Neural progenitor cell (in vitro differentiated cells): ENCODE results near the gene ZMIZ1.

Experiments used
- CTCF ChIP-seq: fragments of 200-600 bp; sonication (generic); IDR thresholded peaks from 2 replicates; pipeline ENCODE4 v1.5.1; 2017; ENCODE audit warnings: antibody characterized with exemption, mild to moderate bottlenecking
- EZH2 ChIP-seq: fragments of 200-600 bp; sonication (generic); IDR thresholded peaks from 2 replicates; pipeline ENCODE4 v1.6.1; 2017; ENCODE audit warnings: antibody characterized with exemption, mild to moderate bottlenecking, moderate library complexity
- EZH2phosphoT487 ChIP-seq: fragments of 200-600 bp; sonication (generic); IDR thresholded peaks from 2 replicates; pipeline ENCODE4 v1.6.1; 2017; ENCODE audit warnings: antibody characterized with exemption

GRCh38 chr10:79070606-79071395, 2.0 kb downstream of the ZMIZ1 start:
- TF ChIP-seq EZH2phosphoT487 (no peak), CTCF (no peak), EZH2 (no peak)
